Gastrocnemius medialis (tissue), 4 donors: Measurements from ENCODE around the gene RERE. TPM values are rescaled to one million over a fixed set of nuclear protein-coding genes. Genes with fewer than 3 reads are reported as not detected.

Experiments
- ATAC-seq, 2 donors: fragments of 150-250 bp; one replicate each; pipeline ENCODE4 v1.9.1; 2016
- DNase-seq, 2 donors: peaks; one replicate each; pipeline ENCODE4 v3.0.0-alpha.2; 2019
- H3K27ac ChIP-seq, 4 donors: fragments of 200-600 bp; sonication (generic); 1 replicate in 1 of 4; 2 replicates in 3 of 4; pipeline ENCODE4 v1.5.1; 2016 to 2018; ENCODE audit warnings: mild to moderate bottlenecking in 2 of 4, moderate library complexity in 1 of 4
- H3K27me3 ChIP-seq, 3 donors: fragments of 200-600 bp; sonication (generic) in 2 of 3; 1 replicate in 1 of 3; 2 replicates in 2 of 3; pipeline versions ENCODE4 v1.5.1 to v1.6.0; 2016 to 2019; ENCODE audit warnings: mild to moderate bottlenecking in 1 of 3, moderate library complexity in 1 of 3
- H3K36me3 ChIP-seq, 2 donors: fragments of 200-600 bp; sonication (generic) in 1 of 2; one replicate each; pipeline ENCODE4 v1.5.1; 2017 to 2018
- H3K4me1 ChIP-seq, 2 donors: fragments of 200-600 bp; sonication (generic) in 1 of 2; one replicate each; pipeline ENCODE4 v1.5.1; 2016 to 2017; ENCODE audit warnings: mild to moderate bottlenecking in 2 of 2
- H3K4me3 ChIP-seq, 4 donors: fragments of 200-600 bp; sonication (generic) in 3 of 4; 1 replicate in 1 of 4; 2 replicates in 3 of 4; pipeline ENCODE4 v1.5.1; 2016 to 2019; ENCODE audit warnings: mild to moderate bottlenecking in 2 of 4
- H3K9me3 ChIP-seq, 3 donors: fragments of 200-600 bp; sonication (generic) in 2 of 3; 1 replicate in 1 of 3; 2 replicates in 2 of 3; pipeline ENCODE4 v1.5.1; 2016 to 2019
- POLR2A ChIP-seq, 2 donors: fragments of 450-650 bp; IDR thresholded peaks; one replicate each; pipeline ENCODE4 v1.6.1; 2017; ENCODE audit warnings: antibody characterized with exemption in 2 of 2, mild to moderate bottlenecking in 2 of 2, moderate library complexity in 2 of 2
- in situ Hi-C, 4 donors: fragments of 200-750 bp; cut with MboI; loops; one replicate each; pipeline versions ENCODE4 v1.15.0 to v1.8.0; 2017; ENCODE audit warnings: low sequenced_read_pairs in 4 of 4
- intact Hi-C: fragments of 100-400 bp; cut with DNase I; formaldehyde crosslinking; loops from one replicate; pipeline ENCODE4 v1.15.1; 2023; ENCODE audit warnings: low total_unique reads
- total RNA-seq, 4 donors: library from RNA; depleted of rRNA; stranded (reverse); fragments of >200 nt; gene quantifications; one replicate each; pipeline versions ENCODE4 v1.1.0 to v1.2.3, GENCODE V29; 2016
- TF ChIP-seq, protein P1 (sequence below), 5 experiments: fragments of 450-650 bp in 3 of 5; fragments of 200-600 bp in 2 of 5; sonication (generic) in 2 of 5; IDR thresholded peaks in 4 of 5; conservative IDR thresholded peaks in 1 of 5; 1 replicate in 4 of 5; 2 replicates in 1 of 5; pipeline ENCODE4 v1.5.1; 2016 to 2019; ENCODE audit warnings: antibody characterized with exemption in 5 of 5, mild to moderate bottlenecking in 3 of 5, moderate library complexity in 3 of 5

RERE gene
- total RNA-seq, 4 donors from 2014 or later, result 60.8 to 106 (median 102) TPM

DNA sequence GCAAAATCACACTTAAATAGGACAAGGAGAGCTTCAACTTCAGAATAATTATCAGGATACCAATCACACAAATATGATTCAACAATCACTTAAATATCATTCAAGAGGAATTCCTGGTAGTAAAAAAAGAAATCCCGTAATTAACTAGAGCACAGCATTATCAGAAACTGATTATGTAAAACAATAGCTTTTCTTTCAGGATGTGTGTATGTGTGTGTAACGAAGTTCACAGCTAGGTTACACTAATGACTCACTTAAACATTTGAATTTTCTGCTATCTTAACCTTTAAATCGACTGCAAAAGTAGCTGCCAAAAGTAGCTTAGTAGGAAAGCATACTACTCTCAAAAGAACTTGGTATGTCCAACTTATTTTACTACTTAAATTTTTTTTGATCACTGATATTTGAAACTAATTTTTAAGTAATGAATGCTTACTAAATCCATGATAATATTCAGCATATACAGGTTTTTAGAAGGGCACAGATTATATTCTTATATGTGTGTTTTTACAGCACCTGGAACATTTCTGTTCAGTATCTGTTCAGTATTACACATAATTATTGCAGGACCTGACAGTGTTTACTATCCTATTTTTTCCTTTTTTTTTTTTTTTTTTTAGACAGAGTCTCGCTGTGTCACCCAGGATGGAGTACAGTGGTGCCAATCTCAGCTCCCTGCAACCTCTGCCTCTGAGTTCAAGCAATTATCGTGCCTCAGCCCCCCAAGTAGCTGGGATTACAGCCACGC lies 4.2 kb downstream of the RERE start:
- intact Hi-C loops (loop anchor here (10.0 kb wide), 1 partner anchor 438 kb away; no protein-coding TSS in a partner anchor), in situ Hi-C loops (no loop called here)
- Histone ChIP-seq H3K4me3 (no peak overlapping the region), H3K36me3 (no peaks in the 10 kb centered on the region), H3K27me3 (no peaks in the 10 kb centered on the region), H3K27ac (peak overlapping the region in 3 of 4 donors; percentile 26 to 99 (median 98)), H3K9me3 (no peaks in the 10 kb centered on the region), H3K4me1 (peaks cover 48 to 49% of the 10 kb centered on the region in 2 donors)
- ATAC-seq (no peak), DNase-seq (no peak)
- TF ChIP-seq, protein P1, sequence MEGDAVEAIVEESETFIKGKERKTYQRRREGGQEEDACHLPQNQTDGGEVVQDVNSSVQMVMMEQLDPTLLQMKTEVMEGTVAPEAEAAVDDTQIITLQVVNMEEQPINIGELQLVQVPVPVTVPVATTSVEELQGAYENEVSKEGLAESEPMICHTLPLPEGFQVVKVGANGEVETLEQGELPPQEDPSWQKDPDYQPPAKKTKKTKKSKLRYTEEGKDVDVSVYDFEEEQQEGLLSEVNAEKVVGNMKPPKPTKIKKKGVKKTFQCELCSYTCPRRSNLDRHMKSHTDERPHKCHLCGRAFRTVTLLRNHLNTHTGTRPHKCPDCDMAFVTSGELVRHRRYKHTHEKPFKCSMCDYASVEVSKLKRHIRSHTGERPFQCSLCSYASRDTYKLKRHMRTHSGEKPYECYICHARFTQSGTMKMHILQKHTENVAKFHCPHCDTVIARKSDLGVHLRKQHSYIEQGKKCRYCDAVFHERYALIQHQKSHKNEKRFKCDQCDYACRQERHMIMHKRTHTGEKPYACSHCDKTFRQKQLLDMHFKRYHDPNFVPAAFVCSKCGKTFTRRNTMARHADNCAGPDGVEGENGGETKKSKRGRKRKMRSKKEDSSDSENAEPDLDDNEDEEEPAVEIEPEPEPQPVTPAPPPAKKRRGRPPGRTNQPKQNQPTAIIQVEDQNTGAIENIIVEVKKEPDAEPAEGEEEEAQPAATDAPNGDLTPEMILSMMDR (IDR thresholded peaks at IDR 0.05 in 4 of 5, conservative IDR thresholded peaks at IDR 0.05 in 1 of 5), result no peak
- no peak for TF ChIP-seq POLR2A (IDR thresholded peaks at IDR 0.05)

GRCh38 chr1:8812081-8812480 lies 5.4 kb downstream of the RERE start:
- intact Hi-C loops, result loop anchor here (10.0 kb wide), 1 partner anchor 437 kb away; no protein-coding TSS in a partner anchor
- Histone ChIP-seq H3K4me1 (peaks cover 47 to 49% of the 10 kb centered on the region in 2 donors), H3K27me3 (no peaks in the 10 kb centered on the region), H3K27ac (peak overlapping the region in 2 of 4 donors; percentile 26 to 99), H3K4me3 (no peak overlapping the region), H3K36me3 (no peaks in the 10 kb centered on the region), H3K9me3 (no peaks in the 10 kb centered on the region)
- ATAC-seq (no peak), DNase-seq (no peak)
- in situ Hi-C loops, result no loop called here
- TF ChIP-seq, protein P1 (IDR thresholded peaks at IDR 0.05 in 4 of 5, conservative IDR thresholded peaks at IDR 0.05 in 1 of 5), result no peak

- DNase-seq (no peak), ATAC-seq (no peak)
- Histone ChIP-seq H3K9me3 (no peaks in the 10 kb centered on the region), H3K27me3 (no peaks in the 10 kb centered on the region), H3K4me3 (no peak overlapping the region), H3K36me3 (no peaks in the 10 kb centered on the region), H3K4me1 (peaks cover 40 to 42% of the 10 kb centered on the region in 2 donors), H3K27ac (no peak overlapping the region)
- intact Hi-C loops, result loop anchor here (10.0 kb wide), 1 partner anchor 436 kb away; no protein-coding TSS in a partner anchor
- no peak for TF ChIP-seq POLR2A (IDR thresholded peaks at IDR 0.05)
- TF ChIP-seq, protein P1 (IDR thresholded peaks at IDR 0.05 in 4 of 5, conservative IDR thresholded peaks at IDR 0.05 in 1 of 5), result no peak
- in situ Hi-C loops, result no loop called here
Observed at GRCh38 chr1:8810987-8811386, 6.5 kb downstream of the RERE start.

GRCh38 chr1:8809342-8809736 lies 8.1 kb downstream of the RERE start:
- no peak overlapping the region for H3K4me3 ChIP-seq
- intact Hi-C loops, result no loop called here
- H3K4me1 ChIP-seq, result peaks cover 24 to 26% of the 10 kb centered on the region in 2 donors
- no peaks in the 10 kb centered on the region for H3K27me3 ChIP-seq
- DNase-seq (no peak), ATAC-seq (no peak)
- no peak overlapping the region for H3K27ac ChIP-seq
- in situ Hi-C loops, result no loop called here
- TF ChIP-seq, protein P1 (IDR thresholded peaks at IDR 0.05 in 4 of 5, conservative IDR thresholded peaks at IDR 0.05 in 1 of 5), result no peak
- no peak for TF ChIP-seq POLR2A (IDR thresholded peaks at IDR 0.05)
- no peaks in the 10 kb centered on the region for H3K36me3 ChIP-seq
- no peaks in the 10 kb centered on the region for H3K9me3 ChIP-seq
